Measurements from ENCODE around the gene ARID3A. TPM values are rescaled to one million over a fixed set of nuclear protein-coding genes. Genes with fewer than 3 reads are reported as not detected.

The ARID3A gene
- polyA plus RNA-seq, 6 donors from 2014 or later, result 0.13 to 1.1 (median 0.59) TPM

DNA sequence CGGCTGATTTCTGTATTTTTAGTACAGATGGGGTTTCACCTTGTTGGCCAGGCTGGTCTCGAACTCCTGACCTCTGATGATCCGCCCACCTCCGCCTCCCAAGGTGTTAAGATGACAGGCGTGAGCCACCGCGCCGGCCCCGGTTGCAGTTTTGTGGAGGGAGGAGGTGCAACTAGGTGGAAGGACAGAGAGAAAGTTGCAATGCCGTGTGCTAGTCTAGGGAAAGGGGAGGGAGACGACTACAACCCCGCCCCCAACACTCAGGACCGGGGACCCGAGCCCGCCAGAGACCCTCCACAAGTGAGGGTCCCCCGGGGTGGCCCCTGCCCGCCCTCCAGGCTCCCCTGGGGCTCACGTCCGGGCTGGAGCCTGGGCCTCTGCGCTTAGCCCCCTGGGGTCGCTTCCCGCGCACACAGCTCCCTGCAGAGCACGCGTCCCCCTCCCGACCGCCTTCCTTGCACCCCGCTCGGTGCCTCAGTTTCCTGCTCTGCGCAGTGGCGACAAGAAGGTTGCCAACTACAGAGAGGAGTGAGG is 1.2 kb upstream of the ARID3A start:
- H3K9me3 Mint-ChIP-seq, result no peaks in the 10 kb centered on the region
- peak overlapping the region in 2 of 6 donors; percentile 65 to 87 for H3K27ac Mint-ChIP-seq
- ATAC-seq (ENCODE audit: low read depth in 2 of 2), result no peak
- DNase-seq, result no peak
- H3K36me3 Mint-ChIP-seq, result no peaks in the 10 kb centered on the region
- peak overlapping the region; percentile 78 to 93 (median 88) for H3K4me3 Mint-ChIP-seq
- no peaks in the 10 kb centered on the region for H3K27me3 Mint-ChIP-seq
- peaks cover 8 to 24% (median 21%) of the 10 kb centered on the region in 3 donors for H3K4me1 Mint-ChIP-seq

DNA sequence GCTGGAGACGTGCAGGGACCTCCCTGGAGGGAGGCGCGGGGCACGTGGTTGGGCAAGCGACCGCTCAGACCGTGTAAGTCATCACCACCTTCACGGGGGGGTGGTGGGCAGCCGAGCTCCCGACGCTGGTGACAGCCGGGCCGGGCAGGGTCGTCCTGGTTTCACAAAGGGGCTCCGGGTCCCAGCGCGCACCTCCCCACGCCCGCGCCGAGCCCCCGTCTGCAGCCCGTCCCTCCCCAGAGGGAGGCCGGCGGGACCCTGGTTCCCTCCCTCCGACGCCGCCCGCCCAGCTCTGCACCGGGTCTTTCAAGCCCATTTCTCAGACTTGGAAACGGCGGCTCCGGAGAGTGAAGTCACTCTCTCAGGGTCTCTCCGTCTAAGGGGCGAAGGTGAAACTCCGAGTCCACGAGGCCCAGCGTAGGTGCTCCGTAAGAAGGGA is 729 bp upstream of the ARID3A start:
- Mint-ChIP-seq H3K4me3 (peak overlapping the region; percentile 78 to 93 (median 88)), H3K4me1 (peaks cover 8 to 24% (median 21%) of the 10 kb centered on the region in 3 donors), H3K27ac (peak overlapping the region in 4 of 6 donors; percentile 65 to 95 (median 84)), H3K36me3 (no peaks in the 10 kb centered on the region), H3K27me3 (no peaks in the 10 kb centered on the region), H3K9me3 (no peaks in the 10 kb centered on the region)
- no peak for DNase-seq
- ATAC-seq (ENCODE audit: low read depth in 2 of 2), result peak; percentile 55 to 59

DNA sequence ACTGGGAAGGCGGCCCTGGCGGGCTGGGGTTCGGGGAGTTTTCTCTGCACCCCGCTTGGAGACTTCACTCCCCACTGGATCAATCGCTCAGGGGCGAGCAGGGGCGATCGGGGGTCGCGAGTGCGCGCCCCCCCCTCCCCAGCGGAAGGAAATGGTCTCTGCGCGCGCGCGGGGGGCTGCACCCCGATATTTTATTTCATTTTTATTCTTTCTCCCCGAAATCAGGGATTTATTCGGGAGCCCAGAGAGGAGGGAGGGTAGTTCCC is 421 bp downstream of the ARID3A start:
- ATAC-seq (ENCODE audit: low read depth in 2 of 2), result no peak

DNA sequence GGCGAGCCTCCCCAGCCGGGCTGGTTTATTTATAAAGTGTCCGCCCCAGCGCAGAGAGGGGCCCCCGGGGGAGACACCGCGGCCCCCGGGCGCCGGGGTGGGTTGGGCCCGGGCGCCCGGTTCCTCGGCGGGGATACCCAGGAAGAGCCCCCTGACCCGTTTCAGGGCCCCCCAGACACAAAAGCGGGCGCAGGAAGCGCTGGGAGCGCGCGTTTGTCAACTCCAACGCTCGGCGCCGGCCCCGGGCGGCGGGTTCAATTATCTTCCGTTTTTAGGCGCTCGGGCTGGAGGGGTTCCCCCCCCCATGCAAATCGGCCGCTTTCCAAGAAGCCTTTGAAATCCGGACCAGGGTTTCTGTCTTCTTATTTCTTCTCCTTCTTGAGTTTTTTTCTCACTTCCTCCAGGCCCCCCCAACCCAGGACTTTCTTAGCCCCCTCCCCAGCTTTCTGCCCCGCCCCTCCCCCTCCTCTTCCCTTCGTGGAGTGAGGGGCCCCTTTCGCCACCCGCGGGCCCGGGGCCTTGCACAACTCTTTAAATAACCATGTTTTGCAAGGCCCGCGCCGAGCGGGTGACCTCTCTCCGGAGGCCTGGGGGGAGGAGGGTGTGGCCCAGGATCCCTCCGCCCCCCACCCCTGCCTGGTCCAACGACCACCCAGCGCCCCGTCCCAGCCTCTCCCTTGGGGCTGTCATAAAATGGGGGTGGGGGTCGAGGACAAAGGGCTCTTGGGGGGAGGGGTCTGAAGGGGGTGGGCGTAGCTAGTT is 935 bp downstream of the ARID3A start:
- H3K9me3 Mint-ChIP-seq, result no peaks in the 10 kb centered on the region
- peak; percentile 28 to 29 for ATAC-seq (ENCODE audit: low read depth in 2 of 2)
- peak; percentile 62 for DNase-seq
- H3K4me1 Mint-ChIP-seq, result peaks cover 4 to 14% (median 9%) of the 10 kb centered on the region in 3 donors
- H3K36me3 Mint-ChIP-seq, result no peaks in the 10 kb centered on the region
- H3K27me3 Mint-ChIP-seq, result no peaks in the 10 kb centered on the region
- H3K4me3 Mint-ChIP-seq, result peak overlapping the region; percentile 83 to 91 (median 89)
- H3K27ac Mint-ChIP-seq, result peak overlapping the region in 5 of 6 donors; percentile 47 to 95 (median 92)

More for the DNA sequence above, 421 bp downstream of the ARID3A start:
- H3K9me3 Mint-ChIP-seq, result no peaks in the 10 kb centered on the region
- peak overlapping the region; percentile 71 to 90 (median 82) for H3K4me3 Mint-ChIP-seq
- DNase-seq, result no peak
- peak overlapping the region in 4 of 6 donors; percentile 26 to 84 (median 64) for H3K27ac Mint-ChIP-seq
- no peaks in the 10 kb centered on the region for H3K36me3 Mint-ChIP-seq
- peaks cover 6 to 18% (median 14%) of the 10 kb centered on the region in 3 donors for H3K4me1 Mint-ChIP-seq
- H3K27me3 Mint-ChIP-seq, result no peaks in the 10 kb centered on the region

DNA sequence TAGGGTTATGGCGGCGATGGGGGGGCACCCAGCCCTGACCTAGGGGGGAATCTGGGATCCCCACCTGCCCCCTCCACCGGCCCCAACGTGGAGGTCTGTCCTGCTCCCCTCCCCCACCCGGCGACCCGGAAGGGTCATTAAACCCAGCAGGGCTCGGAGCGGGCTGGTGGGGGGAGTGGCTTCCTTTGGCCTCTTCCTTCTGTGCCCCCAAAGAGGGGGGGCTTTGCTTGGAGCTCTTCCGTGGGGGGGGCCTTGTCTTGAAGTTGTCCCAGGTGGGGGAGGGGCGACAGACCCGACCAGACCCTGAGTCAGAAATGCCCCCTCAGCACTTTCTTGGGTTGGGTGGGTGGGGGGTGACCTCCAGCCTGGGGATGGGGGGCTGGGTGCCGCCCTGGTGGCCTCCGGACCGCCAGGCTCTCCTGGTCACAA is 1.5 kb downstream of the ARID3A start:
- H3K27ac Mint-ChIP-seq, result peak overlapping the region in 1 of 6 donors; percentile 75
- peak overlapping the region; percentile 20 to 83 (median 58) for H3K4me3 Mint-ChIP-seq
- no peaks in the 10 kb centered on the region for H3K9me3 Mint-ChIP-seq
- ATAC-seq (ENCODE audit: low read depth in 2 of 2) (no peak), DNase-seq (no peak)
- H3K4me1 Mint-ChIP-seq, result peaks cover 3 to 16% (median 11%) of the 10 kb centered on the region in 3 donors
- no peaks in the 10 kb centered on the region for H3K27me3 Mint-ChIP-seq
- no peaks in the 10 kb centered on the region for H3K36me3 Mint-ChIP-seq

DNA sequence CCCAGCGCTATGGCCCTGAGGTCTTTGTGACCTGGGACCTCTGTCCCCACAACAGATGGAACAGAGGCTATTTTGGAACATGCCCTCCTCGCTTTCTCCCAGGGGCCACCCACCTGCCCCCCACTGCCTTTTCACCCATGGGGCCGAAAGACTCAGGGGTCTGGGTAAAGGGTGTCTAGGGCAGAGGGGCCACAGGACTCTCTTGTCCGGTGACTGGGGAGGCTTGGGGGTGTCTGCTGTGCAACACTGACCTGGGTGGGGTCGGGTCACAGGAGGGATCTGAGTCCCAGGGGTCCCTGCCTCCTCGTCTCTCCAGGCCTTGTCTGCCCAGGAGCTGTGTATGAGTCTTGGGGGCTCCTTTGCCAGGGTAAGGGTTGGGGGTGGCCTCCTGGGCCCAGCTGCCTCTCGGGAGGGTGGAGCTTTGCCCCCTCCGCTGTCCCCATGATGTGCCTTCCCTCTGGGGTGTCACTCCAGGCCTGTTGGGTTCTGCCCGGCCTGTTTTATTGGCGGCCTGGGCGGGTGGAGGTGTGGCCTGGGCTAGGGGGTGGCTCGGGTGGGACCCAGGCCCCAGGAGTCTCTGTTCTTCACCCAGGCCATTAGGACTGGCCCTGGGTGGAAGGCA is 2.1 kb downstream of the ARID3A start:
- Mint-ChIP-seq H3K36me3 (no peaks in the 10 kb centered on the region), H3K27ac (peak overlapping the region in 2 of 6 donors; percentile 24 to 75), H3K27me3 (no peaks in the 10 kb centered on the region), H3K9me3 (no peaks in the 10 kb centered on the region), H3K4me3 (peak overlapping the region; percentile 15 to 83 (median 56)), H3K4me1 (peaks cover 8 to 19% (median 16%) of the 10 kb centered on the region in 3 donors)
- DNase-seq (no peak), ATAC-seq (ENCODE audit: low read depth in 2 of 2) (no peak)

DNA sequence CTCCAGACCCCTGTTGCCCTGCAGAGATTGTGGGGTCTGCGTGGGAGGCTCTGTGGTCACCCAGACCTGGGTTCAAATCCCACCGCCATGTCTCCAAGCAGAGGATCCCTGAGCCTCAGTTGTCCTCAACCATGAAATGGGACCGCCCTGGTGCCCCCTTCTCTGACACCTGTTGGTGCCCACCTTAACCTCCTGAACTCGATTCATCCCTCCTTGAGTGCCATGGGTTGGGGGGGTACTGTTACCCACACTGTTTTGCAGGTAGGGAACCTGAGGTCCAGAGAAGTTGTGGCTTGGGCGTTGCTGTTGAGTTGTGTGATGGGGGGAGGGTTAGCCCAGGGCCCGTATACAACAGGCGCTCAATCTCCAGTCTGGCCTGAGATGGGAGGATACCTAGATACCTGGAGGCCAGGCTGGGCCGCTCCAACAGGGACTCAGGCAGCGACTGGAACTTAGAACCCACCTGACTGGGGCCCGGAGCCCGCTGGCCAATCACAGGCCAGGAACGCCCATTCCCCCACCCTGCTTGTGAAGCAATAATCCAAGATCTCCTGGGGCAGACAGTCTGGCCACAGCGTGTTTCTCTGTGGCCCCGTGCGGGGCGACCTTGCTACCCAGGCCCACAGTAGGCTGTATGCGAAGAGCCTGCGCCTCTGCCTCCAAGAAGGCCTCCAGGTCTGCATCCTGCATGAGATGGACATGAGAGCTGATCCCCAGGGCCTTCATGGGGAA is 2.8 kb downstream of the ARID3A start:
- H3K4me3 Mint-ChIP-seq, result peak overlapping the region in 5 of 8 donors; percentile 29 to 68 (median 54)
- no peaks in the 10 kb centered on the region for H3K9me3 Mint-ChIP-seq
- H3K27me3 Mint-ChIP-seq, result no peaks in the 10 kb centered on the region
- peak overlapping the region in 1 of 6 donors; percentile 66 for H3K27ac Mint-ChIP-seq
- H3K36me3 Mint-ChIP-seq, result no peaks in the 10 kb centered on the region
- ATAC-seq (ENCODE audit: low read depth in 2 of 2), result no peak
- DNase-seq, result no peak
- peaks cover 10 to 21% (median 17%) of the 10 kb centered on the region in 3 donors for H3K4me1 Mint-ChIP-seq

DNA sequence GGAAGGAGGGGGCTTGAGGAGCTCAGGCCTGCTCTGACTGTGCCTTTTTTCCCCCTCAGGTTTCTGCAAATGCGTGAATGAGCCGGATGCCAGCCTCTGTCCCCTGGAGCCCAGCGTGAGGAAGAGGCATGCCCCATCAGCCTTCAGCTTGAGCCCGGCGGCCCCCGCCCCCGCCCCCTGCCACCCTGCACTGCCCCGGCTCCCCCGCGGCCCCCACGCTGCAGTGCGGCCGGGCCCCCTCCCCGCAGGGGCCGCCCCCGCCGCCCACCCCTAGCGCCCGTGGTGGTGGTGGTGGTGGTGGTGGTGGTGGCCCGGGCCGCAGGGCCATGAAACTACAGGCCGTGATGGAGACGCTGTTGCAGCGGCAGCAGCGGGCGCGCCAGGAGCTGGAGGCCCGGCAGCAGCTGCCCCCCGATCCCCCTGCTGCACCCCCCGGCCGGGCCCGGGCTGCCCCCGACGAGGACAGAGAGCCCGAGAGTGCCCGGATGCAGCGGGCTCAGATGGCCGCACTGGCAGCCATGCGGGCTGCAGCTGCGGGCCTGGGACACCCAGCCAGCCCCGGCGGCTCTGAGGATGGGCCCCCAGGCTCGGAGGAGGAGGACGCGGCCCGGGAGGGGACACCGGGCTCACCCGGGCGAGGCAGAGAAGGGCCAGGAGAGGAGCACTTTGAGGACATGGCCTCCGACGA is 3.5 kb downstream of the ARID3A start:
- H3K4me1 Mint-ChIP-seq, result peaks cover 10 to 21% (median 14%) of the 10 kb centered on the region in 3 donors
- H3K27ac Mint-ChIP-seq, result no peak overlapping the region
- DNase-seq, result no peak
- no peaks in the 10 kb centered on the region for H3K9me3 Mint-ChIP-seq
- no peaks in the 10 kb centered on the region for H3K27me3 Mint-ChIP-seq
- H3K4me3 Mint-ChIP-seq, result peak overlapping the region in 2 of 8 donors; percentile 40 to 59
- H3K36me3 Mint-ChIP-seq, result no peaks in the 10 kb centered on the region
- ATAC-seq (ENCODE audit: low read depth in 2 of 2), result no peak

DNA sequence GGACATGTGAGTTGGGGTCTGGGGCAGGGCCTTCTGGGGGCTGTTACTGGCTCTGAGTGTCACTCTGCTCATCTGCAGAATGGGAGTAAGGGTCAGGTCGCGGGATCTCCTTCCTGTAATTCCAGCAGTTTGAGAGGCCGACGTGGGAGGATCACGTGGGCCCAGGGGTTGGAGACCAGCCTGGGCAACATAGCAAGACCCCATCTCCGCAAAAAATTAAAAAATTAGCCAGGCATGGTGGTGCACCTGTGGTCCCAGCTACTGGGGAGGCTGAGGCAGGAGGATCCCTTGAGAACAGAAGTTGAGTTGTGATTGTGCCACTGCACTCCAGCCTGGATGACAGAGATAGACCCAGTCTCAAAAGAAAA is 4.0 kb downstream of the ARID3A start:
- Mint-ChIP-seq H3K4me1 (peaks cover 10 to 22% (median 12%) of the 10 kb centered on the region in 3 donors), H3K9me3 (no peaks in the 10 kb centered on the region), H3K4me3 (peak overlapping the region in 2 of 8 donors; percentile 16 to 59), H3K27ac (no peak overlapping the region), H3K27me3 (no peaks in the 10 kb centered on the region), H3K36me3 (no peaks in the 10 kb centered on the region)
- DNase-seq (no peak), ATAC-seq (ENCODE audit: low read depth in 2 of 2) (no peak)

DNA sequence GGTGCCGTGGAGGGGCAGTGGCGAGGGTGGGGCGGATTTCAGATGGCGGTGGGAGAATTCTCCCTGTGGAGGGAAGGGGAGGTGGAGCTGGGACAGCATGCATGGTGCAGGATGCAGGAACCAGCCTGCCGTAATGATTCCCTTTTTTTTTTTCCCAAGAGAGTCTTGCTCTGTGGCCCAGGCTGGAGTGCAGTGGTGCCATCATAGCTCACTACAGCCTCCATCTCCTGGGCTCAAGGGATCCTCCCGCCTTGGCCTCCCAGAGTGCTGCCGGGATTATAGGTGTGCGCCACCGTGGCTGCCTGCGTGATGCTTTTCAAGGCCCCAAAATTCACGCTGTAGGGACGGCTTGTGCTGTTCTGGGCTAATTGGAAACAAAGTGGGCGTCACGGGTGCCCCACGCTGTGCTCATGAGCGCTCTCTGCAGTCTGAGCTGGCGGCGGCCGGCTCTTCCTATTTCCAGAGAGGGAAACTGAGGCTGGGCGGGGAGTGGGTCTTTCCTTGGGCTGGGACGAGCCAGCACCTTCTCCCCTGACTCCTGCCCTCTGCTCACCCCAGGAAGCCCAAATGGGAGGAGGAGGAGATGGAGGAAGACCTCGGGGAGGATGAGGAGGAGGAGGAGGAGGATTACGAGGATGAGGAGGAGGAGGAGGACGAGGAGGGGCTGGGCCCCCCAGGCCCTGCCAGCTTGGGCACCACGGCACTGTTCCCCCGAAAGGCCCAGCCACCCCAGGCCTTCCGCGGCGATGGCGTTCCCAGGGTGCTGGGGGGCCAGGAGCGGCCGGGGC is 6.2 kb downstream of the ARID3A start:
- no peak for ATAC-seq (ENCODE audit: low read depth in 2 of 2)
- peak overlapping the region in 3 of 6 donors; percentile 59 to 96 (median 90) for H3K27ac Mint-ChIP-seq
- no peaks in the 10 kb centered on the region for H3K9me3 Mint-ChIP-seq
- H3K27me3 Mint-ChIP-seq, result no peaks in the 10 kb centered on the region
- peak overlapping the region in 4 of 8 donors; percentile 51 to 84 (median 68) for H3K4me3 Mint-ChIP-seq
- H3K36me3 Mint-ChIP-seq, result no peaks in the 10 kb centered on the region
- H3K4me1 Mint-ChIP-seq, result peaks cover 10 to 35% (median 10%) of the 10 kb centered on the region in 3 donors
- no peak for DNase-seq

DNA sequence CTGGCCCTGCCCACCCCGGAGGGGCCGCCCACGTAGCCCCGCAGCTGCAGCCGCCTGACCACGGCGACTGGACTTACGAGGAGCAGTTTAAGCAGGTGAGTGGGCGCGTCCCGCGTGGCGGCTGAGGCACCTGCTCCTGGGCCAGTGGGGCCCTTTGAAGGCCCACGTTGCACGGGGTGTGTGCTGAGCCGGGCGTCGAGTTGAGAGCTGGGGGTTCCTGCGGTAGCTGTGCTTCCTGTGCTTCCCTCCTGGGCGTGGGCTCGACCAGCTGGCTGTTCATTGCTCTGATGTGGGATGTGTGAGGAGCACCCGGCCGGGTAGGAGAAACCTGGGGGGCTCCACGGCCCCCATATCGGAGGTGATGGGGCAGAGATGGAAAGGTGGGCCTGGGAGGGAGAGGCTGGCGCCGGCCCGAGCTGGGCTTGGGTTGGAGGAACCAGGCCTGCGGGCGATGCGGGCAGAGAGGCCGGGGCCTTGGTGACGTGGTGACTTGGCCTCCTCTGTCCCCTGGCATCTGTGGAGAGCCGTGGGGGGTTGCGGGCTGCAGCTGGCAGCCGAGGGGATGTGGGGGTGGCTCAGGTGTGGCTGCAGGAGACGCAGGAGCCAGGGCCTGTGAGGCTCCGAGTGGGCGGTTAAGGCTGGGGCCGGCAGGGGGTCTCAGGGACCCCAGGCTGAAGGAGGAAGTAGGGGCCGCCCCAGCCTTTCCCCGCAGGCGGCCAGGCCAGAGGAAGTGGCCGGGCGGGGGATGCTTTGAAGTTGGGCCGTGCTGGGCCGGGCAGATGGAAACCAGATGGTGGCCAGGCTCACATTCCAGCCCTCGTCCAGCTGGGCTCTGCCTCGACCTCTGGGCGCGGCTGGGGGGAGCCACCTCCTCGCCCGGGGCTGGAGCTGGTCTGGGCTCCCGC is 7.1 kb downstream of the ARID3A start:
- H3K27me3 Mint-ChIP-seq, result no peaks in the 10 kb centered on the region
- DNase-seq (peak; percentile 33), ATAC-seq (ENCODE audit: low read depth in 2 of 2) (peak; percentile 68 to 72)
- no peaks in the 10 kb centered on the region for H3K36me3 Mint-ChIP-seq
- H3K27ac Mint-ChIP-seq, result peak overlapping the region in 5 of 6 donors; percentile 29 to 90 (median 82)
- H3K9me3 Mint-ChIP-seq, result peaks cover 0 to 4% (median 0%) of the 10 kb centered on the region in 7 donors
- peak overlapping the region in 6 of 8 donors; percentile 39 to 79 (median 76) for H3K4me3 Mint-ChIP-seq
- peaks cover 14 to 35% (median 14%) of the 10 kb centered on the region in 3 donors for H3K4me1 Mint-ChIP-seq
